GM21723 (cell line): ENCODE data around the gene ASCL2.
"Not testable (repeated sequence)": the region's sequence is repeated elsewhere in the genome, so short reads cannot be mapped to it uniquely, and the experiment has no call there.

ENCODE experiments used
- ATAC-seq: cut with Tn5 transposase; IDR thresholded peaks from one replicate; pipeline ENCODE4 v1.9.1; 2021; ENCODE audit warnings: mild to moderate bottlenecking, moderate library complexity; ENCODE audit not compliant: unreplicated experiment

The ASCL2 gene

GRCh38 chr11:2237457-2238238 lies 32.7 kb downstream of the ASCL2 start:
- no peak for ATAC-seq

- ATAC-seq, result not testable (repeated sequence)
Measured at GRCh38 chr11:2236381-2237134, 33.8 kb downstream of the ASCL2 start.

- no peak for ATAC-seq
Measured at GRCh38 chr11:2235588-2236326, 34.6 kb downstream of the ASCL2 start.

GRCh38 chr11:2234963-2235362 lies 35.4 kb downstream of the ASCL2 start:
- ATAC-seq, result no peak

GRCh38 chr11:2233693-2234455 lies 36.5 kb downstream of the ASCL2 start:
- no peak for ATAC-seq

GRCh38 chr11:2229713-2230297 lies 40.6 kb downstream of the ASCL2 start:
- no peak for ATAC-seq

- ATAC-seq, result no peak
Measured at GRCh38 chr11:2224254-2224653, 46.1 kb downstream of the ASCL2 start.

GRCh38 chr11:2223153-2223794 lies 47.1 kb downstream of the ASCL2 start:
- ATAC-seq, result no peak

- no peak for ATAC-seq
Measured at GRCh38 chr11:2222451-2222850, 47.9 kb downstream of the ASCL2 start.

- no peak for ATAC-seq
Measured at GRCh38 chr11:2221591-2221990, 48.8 kb downstream of the ASCL2 start.

- no peak for ATAC-seq
Measured at GRCh38 chr11:2221024-2221423, 49.4 kb downstream of the ASCL2 start.

- no peak for ATAC-seq
Measured at GRCh38 chr11:2220173-2220771, 50.1 kb downstream of the ASCL2 start.

- ATAC-seq, result no peak
Measured at GRCh38 chr11:2219318-2220017, 50.9 kb downstream of the ASCL2 start.
